Muscle of back (tissue), 11 donors: Measurements from ENCODE around the gene PRKCE. TPM values are rescaled to one million over a fixed set of nuclear protein-coding genes. Genes with fewer than 3 reads are reported as not detected.
"Not testable (repeated sequence)": the region's sequence is repeated elsewhere in the genome, so short reads cannot be mapped to it uniquely, and the experiment has no call there.

ENCODE experiments used
- DNase-seq, 3 donors: peaks; one replicate each; pipeline versions ENCODE4 v3.0.0 to v3.0.0-alpha.2; 2013
- polyA plus RNA-seq, 10 donors: library from polyadenylated mRNA; unstranded; fragments of 120-200 nt; gene quantifications; one replicate each; pipeline ENCODE4 v1.2.1, GENCODE V29; 2013; ENCODE audit not compliant: insufficient read length in 10 of 10

Gene PRKCE
- polyA plus RNA-seq, 10 donors, result 4.6 to 7.8 (median 6.1) TPM

DNA sequence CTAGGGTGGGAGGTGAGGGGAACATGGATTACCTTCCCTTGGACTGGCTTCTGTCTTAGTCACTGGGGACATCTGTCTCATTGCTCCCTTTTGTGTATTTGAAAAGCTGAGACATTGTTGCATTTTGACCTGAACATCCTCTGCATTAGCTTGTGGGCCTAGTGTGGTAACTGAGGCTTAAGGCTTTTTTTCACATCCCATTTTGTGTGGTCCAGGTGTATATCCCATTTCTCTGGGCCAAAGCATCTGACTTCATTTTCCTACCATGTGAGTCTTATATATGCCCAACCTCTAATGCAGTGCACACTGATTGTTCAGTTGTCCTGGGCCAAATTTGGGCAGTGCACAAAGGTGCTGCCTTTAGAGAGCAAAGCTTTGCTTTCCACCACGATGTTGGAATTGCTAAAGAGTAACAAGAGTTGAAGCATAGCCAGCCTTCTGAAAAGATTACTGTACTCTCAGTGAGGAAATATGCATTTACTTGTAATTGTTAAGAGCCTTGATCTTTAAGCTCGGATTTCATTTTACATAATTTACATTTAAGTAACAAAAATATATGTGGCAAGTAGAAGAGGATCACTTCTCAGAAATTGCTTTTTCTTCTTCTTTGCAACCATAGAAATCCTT is 13.3 kb downstream of the PRKCE start:
- DNase-seq, result no peak

DNA sequence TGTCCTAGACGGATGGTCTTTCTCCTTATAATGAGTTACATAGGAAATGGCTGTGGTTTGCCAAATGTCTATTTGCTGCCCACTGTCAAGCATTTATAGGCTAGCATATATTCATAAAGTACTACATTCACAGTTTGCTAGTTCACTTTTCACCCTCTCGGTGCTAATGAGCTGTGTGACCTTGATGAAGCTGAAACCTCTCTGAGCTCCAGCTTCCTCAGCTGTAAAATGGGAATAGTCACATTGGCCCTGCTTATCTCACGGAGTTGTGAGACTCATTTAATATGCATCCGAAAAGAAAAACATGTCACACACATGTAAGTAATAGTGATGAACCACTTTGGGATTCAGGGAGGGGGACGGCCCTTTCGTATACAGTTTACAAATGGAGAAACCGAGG is 17.0 kb downstream of the PRKCE start:
- no peak for DNase-seq

DNA sequence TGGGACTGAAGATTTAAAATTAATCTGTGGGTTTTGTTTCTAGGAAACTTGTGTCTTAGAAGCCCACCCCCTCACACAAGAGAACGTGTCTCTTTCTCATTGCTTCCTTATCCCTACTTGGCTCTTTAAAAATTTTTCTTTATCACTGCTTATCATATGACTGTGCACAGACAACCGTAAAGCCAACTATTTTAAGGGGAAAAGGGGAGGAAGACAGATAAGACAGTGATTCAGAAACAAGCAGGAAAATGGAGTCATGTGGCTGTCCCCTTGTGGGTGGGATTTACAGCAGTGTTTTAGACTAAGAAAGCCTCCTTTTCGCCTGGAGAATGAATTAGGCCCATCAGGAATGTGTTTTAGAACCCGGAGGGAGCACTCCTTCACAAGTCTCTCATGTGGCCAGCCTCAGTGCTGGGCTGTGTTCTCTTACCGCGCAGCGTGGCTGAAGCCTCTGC is 17.6 kb downstream of the PRKCE start:
- peak in 2 of 3 donors; percentile 24 to 43 for DNase-seq

DNA sequence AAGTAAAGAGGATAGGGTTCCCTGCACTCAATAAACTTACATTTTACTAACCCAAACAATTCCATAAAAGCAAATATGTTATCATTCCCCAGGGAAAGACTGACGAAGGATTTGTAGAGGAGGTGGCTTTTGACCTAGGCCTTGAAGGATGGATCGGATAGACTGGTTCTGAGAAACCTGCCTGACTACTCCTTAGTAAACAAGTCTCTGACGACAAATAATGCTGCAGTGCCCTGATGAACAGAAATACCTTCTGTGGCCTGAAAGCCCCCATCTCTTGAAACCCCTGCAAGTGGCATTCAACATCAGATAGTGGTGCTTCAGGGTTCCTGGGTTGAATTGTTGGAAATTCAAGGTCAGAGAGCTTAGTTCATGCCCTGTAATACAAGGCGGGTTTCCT is 19.2 kb downstream of the PRKCE start:
- DNase-seq, result no peak

DNA sequence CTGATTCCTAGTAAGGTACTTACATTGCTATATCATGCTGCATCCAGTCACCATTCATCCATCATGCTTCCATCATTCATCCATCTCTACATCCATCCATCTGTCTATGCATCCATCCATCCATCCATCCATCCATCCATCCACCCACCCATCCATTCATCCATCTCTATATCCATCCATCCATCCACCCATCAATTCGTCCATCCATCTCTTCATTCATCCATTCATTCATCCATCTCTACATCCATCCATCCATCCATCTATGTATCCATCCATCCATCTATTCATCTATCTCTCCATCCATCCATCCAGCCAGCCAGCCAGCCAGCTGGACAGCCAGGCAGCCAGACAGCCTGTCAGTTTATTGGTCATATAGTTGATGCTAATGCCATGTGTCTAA is 20.7 kb downstream of the PRKCE start:
- no peak for DNase-seq

DNA sequence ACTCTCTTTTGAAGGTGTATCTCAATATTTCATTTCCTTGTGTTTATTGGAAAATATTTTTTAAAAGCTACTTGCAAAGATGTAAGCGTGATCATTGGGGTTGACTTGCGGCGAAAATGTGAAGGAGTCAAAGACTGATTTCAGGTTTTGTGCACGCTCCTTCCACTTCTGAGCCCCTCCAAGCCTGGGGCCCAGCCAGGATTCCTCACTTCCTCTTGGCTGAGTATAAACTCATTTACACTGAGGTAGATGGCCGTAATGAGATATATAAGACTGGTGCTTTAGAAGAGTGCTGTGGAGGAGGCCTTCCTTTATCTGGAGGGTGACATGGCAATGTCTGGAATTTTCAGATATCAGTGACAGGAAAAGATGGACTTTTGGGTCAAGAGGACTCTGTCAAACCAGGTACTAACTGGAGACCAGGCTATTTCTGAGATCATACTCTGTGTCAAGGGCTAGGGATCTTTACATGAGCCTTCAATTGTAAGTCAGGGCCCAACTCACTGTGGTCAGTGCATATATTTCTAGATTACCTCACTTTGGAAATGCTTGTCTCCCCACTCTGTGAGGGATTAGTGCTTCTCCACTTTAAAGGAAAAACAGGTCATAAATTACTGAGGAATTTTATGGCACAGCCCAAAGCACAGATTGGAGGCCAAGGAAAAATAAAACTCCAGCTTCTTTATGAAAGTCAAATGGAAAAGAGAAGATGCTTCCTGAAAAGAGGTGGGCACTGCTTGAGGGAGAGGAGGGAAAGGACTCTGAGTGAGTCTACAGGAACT is 22.8 kb downstream of the PRKCE start:
- DNase-seq, result peak in 1 of 3 donors; percentile 54

DNA sequence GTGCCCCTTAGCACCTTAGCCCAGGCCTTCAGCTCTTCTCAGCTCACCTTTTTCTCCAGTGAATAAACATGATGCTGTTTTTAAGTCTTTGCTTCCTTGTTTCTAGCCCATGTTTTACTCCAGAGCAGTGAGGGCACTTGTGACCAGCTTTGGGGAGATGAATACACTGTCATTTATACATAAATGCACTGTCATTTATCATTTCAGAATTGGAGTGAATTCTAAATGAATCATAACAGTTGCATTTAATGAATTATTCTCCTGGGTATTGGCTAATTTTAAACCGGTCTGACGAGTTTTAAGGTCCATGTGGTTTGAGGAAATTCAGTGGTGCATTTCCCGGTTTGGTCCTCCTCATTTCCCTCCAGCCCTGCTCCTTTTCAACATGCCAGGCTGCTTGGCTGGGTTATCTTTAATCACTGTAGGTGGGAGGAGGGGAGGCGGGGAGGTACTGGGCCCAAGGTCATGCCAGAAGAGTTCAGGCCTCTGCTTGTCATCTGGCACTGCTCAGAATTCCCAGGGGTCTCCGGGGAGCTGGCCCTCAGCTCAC is 23.9 kb downstream of the PRKCE start:
- peak in 1 of 3 donors; percentile 16 for DNase-seq

DNA sequence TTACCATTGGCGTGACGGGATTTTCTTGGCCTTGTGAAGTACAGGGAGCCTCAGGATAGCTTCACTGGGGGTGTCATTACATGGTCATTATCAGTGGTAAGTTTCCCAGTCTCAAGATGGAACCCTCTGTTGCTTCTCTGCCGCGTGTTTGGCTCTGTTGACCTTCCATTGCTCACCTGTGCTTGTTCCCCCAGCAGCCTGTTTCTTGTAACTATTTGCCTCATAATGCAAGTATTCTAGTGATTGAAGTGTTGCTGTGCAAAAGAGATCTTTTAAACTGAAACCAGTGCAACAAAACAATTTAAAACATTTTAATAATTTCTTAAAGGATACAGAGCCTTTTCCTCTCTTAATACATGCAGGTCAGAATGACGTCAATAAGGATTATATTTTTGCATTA is 24.6 kb downstream of the PRKCE start:
- DNase-seq, result no peak

DNA sequence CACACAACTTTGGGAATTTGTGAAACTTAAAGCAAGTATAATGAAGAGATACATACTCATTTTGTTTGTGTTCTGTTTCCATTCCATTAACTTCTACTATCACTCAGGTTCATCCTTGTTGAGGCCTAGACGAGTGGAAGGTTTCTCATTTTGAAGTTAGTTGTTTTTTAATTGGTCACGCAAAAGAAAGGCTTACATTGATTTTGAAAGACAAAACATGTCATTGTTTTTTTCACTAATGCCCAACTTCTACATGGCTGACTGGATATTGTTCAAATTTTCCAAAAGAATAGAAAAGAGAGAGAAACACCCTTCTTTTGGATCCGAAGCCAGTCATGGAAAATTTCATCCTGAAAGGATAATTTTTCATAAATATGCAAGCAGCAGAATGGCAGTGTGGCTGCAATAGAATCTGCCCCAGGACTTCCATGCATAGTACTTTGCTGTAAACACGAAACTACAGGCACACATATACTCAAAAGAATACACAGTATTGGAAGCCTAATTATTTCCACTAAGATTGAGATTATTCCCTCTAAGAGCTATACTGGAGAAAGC is 27.4 kb downstream of the PRKCE start:
- DNase-seq, result no peak

DNA sequence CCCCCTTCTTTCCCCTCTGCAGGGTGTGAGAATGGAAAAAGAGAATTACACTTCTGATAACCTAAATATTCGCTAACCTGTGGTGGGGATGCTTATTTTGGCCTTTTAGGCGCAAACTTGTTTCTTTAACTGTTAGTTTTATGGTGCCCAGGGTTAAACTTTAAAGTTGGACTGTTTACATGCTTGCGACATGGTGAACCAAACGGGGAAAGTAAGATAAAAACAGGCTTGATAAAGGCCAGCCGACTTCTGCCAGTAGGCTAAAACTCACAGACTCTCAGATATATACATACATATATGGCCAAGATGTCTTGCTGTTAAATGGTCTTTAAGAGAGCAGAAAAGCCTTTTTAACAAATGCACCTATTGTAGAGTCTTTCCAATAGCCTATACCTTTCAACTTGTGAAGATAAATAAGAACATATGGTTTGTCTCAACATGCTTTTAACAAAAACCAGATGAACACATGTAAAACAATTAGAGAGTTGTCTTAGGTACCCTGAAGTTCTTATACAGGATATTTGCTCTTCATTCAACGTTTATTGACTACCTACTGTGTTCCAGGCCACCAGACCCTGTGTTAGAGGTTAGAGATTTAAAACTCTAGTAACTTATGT is 29.0 kb downstream of the PRKCE start:
- DNase-seq, result no peak

DNA sequence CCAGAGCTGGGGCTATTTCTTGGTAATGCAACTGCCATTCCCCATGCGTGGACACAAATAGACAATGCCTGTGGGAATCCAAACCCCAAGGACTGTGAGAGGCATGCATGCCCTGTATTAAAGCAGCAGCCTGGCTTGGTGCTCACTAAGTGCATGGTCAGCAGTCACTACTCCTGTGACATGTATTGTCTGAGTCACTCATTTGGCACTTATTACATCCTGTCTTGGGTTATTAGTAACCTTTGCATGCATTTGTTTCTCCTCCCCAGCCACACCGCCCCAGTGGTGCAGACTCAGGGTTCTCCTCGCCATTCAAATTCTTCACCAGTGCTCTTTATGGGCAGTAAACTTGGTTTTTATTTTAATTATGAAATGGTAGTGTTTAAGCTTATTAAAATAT is 30.2 kb downstream of the PRKCE start:
- DNase-seq, result peak in 2 of 3 donors; percentile 20 to 58

DNA sequence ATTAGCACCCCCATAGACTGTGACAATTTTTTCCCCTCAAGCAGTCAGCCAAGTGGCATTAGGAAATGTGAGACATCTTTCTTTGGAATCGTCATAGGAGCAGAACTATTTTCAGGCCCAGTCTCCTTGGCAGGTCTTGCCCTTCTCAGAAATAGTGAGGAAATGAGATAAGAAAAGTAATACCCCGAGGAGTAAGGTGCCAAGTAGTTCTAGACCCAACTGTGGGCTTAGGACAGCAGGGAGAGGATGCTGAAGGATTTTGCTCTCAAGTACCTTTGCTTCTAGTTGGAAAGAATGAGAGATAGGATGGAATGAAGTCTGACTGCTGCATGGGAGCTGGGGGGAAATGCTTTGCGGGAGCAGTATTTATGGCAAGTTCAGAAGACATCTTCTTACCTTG is 31.8 kb downstream of the PRKCE start:
- DNase-seq, result no peak

DNA sequence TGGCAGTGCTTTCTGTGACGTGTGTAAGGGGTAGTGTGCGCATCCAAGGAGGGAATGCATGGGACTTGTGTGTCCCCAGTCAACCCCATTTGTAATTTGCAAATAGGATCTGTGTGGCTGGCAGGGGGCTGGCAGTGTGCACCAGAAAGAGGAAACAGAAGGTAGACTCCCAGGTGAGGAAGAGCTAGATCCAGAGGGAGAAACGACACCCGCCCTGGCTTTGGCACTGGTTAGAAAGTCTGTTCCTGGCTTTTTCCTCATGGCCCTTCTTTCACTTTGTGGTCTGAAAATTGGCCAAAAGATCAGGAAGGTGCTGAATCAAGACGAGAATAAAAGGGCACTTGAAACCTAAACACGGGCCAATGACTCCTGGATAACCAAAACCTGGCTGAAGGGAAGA is 33.3 kb downstream of the PRKCE start:
- DNase-seq, result no peak

DNA sequence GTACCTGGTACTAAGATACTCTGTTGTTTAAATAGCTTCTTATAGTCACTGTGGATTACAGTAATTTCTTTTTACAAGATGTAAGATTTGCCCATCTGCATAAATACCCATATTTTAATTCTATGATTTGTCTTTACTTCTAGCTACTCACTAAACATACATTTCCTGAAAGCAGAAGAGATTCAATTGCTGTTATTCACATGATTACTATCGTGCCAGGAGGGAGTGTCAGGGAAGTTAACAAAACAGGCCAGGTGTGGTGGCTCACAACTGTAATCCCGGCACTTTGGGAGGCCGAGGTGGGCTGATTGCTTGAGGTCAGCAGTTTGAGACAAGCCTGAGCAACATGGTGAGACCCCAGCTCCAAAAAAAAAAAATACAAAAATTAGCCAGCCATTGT is 33.8 kb downstream of the PRKCE start:
- no peak for DNase-seq

DNA sequence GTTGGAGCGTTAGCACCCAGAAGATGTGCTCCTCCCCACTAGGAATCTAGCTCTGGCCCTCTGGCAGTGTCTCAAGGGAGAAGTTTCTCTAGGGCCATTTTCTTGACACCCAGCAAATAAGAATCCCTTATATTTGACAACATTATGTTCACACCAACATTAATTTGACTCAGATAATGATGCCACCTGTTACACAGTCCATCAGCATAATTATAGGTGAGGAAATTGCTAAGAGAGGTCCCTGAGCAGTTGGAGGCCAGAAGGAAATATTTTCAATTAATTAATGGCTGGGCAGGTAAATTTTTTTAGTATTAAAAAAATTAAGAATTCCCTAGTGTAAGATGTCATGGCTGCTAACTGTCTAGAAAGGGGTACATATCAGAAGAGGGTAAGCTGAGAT is 36.5 kb downstream of the PRKCE start:
- DNase-seq, result no peak

DNA sequence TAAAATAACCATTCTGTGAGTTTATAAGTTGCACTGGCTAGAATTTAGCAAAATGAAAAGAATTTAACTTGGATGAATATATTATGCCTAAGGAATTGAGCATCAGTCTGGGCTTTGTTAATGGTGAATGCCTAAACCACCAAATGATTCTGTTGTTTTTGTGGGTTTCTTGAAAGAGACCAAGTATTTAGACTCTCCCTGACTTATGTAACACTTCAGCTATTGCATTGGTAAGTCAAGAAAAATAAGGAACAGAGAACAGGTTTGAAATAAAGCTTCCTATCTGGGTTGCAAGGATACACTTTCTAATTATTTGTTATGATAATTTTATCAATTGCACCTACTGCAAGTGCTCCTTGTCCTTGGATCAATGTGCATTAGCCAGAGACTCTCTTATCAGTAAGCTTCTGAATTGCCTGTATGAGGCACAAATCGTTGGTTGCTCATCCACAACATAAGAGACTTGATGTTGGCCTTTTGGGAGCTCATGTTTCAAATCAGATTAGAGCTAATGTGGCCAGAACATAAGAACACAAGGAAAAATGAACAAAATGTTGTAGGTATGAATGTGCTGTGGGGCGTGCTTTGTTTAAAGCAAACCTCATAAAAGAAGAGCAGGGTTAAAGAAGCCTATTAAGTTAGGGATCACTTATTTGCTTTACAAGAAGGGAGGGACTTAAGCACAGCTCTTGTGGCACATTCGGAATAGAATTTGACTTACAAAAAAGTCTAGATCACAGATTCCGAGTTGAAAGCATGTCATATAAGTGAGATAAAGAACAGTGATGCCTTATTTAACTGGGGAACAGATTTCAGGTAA is 37.2 kb downstream of the PRKCE start:
- DNase-seq, result no peak

DNA sequence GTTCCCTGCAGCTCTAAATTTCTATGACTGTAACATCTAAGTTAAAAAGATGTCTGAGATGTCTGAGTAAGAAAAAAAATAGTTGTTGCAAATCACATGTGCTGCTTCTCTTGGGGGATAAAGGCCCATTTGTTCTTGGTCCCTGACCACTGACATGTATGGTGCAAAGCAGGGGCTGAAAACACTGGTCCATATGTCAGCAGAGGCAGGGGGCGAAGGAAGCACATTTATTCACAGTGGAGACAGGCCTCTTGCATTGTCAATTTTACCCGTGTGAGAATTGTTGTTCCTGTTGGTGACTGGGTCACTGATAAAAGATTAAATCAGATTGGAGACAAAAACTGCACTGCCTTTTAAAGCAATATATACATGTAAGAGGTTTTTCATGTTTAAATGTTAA is 38.8 kb downstream of the PRKCE start:
- peak in 1 of 3 donors; percentile 21 for DNase-seq

DNA sequence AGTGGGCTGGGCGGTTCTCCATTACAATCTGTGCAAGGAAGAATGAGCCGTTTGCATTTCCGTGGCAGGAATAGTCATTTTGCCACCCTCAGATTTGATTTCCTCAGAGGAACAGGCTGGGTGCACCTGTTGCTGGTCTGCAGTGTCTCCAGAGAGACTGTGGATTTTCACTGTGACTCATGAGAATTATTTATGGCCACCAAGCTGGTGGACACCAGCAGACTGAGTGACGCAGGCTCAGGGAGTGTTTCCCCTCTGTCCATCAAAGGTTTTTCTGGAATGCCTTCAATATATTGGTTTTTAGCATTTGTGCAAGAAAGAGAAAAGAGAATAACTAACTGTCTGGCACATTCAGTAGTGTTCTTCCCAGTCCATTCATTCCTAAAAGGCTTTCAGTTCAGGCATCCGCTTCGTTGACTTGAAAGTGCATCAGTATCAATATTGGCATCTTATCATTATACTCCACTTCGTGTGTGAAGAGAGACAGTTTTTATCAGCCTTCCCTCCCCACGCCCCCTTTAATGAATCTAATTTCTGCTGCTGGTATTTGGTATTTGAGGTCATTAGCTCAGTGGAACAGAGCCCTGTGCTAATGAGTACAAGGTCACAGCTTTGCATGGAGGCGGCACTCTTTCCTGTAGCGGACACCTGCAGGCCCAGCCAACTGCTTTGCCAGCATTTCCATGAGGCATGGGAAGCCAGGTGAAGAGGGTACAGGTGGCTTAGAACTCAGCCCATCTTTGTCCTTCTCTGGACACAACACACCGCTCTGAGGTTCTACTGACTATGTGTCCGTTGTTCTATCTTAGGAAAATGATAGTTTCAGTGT is 39.9 kb downstream of the PRKCE start:
- DNase-seq, result peak in 2 of 3 donors; percentile 7 to 16

DNA sequence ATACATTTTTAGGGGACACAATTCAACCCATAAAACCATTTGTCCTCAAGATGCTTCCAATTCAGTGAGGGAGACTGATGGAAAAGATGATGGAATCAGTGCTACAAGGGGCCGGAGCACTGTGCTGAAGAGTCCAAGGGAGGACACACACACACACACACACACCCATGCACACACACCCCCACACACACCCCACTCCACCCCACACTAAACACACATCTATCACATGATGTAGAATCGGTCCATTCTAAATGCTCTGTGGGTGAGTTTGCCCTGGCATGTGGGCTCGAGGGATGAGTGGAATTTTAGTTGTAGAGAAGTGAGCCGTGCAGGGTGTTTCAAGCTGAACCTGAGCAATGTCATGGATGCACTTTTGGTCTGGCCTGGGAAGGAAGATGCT is 41.1 kb downstream of the PRKCE start:
- no peak for DNase-seq

DNA sequence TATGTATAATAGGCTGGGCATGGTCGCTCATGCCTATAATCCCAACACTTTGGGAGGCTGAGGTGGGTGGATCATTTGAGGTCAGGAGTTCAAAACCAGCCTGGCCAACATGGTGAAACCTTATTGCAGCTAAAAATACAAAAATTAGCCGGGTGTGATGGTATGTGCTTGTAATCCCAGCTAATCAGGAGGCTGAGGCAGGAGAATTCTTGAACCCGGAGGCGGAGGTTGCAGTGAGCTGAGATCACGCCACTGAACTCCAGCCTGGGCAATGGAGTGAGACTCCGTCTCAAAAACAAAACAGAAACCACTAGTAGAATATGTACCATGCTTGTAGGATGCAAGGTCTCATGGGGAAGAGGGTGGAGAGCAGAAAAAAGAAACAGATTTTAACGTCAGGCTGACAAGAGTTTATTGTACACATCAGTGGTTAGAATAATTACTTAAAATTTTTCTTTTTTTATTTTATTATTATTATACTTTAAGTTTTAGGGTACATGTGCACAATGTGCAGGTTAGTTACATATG is 44.1 kb downstream of the PRKCE start:
- not testable (repeated sequence) for DNase-seq
